Heart right ventricle (tissue), 16 donors: ENCODE results near the gene TOPBP1. TPM values are rescaled to one million over a fixed set of nuclear protein-coding genes. Genes with fewer than 3 reads are reported as not detected.

Experiments used
- ATAC-seq, 8 donors: fragments of 200-7000 bp; cut with Tn5 transposase; one replicate each; pipeline ENCODE4 v1.9.1; 2020; ENCODE audit warnings: mild to moderate bottlenecking in 8 of 8, moderate library complexity in 8 of 8, moderate number of reproducible peaks in 1 of 8
- DNase-seq, 2 donors: peaks; one replicate each; pipeline ENCODE4 v3.0.0-alpha.2; 2020
- H3K27ac ChIP-seq, 10 donors: fragments of 200-600 bp; sonication (generic) in 2 of 10; one replicate each; pipeline versions ENCODE4 v1.5.0 to v1.8.0; 2020 to 2022; ENCODE audit warnings: mild to moderate bottlenecking in 3 of 10
- H3K27me3 ChIP-seq, 7 donors: fragments of 200-600 bp; one replicate each; pipeline ENCODE4 v1.8.0; 2021 to 2022; ENCODE audit warnings: mild to moderate bottlenecking in 2 of 7
- H3K36me3 ChIP-seq, 9 donors: fragments of 200-600 bp; sonication (generic) in 1 of 9; one replicate each; pipeline versions ENCODE4 v1.5.0 to v1.8.0; 2020 to 2022; ENCODE audit warnings: mild to moderate bottlenecking in 2 of 9
- H3K4me1 ChIP-seq, 9 donors: fragments of 200-600 bp; sonication (generic) in 1 of 9; one replicate each; pipeline versions ENCODE4 v1.5.0 to v1.8.0; 2020 to 2022; ENCODE audit warnings: mild to moderate bottlenecking in 4 of 9
- H3K4me3 ChIP-seq, 10 donors: fragments of 200-600 bp; sonication (generic) in 2 of 10; one replicate each; pipeline versions ENCODE4 v1.5.0 to v1.8.0; 2020 to 2022; ENCODE audit warnings: mild to moderate bottlenecking in 7 of 10, moderate library complexity in 2 of 10
- H3K9me3 ChIP-seq, 11 donors: fragments of 200-600 bp in 10 of 11; sonication (generic) in 2 of 11; one replicate each; pipeline versions ENCODE4 v1.5.0 to v1.8.0; 2013 to 2022; ENCODE audit warnings: mild to moderate bottlenecking in 2 of 11, control low read depth in 1 of 11, moderate library complexity in 1 of 11
- CTCF ChIP-seq, 9 donors: fragments of 200-600 bp; sonication (generic) in 2 of 9; IDR thresholded peaks; one replicate each; pipeline versions ENCODE4 v1.5.0 to v1.8.0; 2021 to 2022; ENCODE audit warnings: antibody characterized with exemption in 9 of 9, mild to moderate bottlenecking in 5 of 9, moderate library complexity in 1 of 9
- WGBS, 2 donors: extraction: QIAGEN DNeasy Blood & Tissue Kit; methylation state at CpG; one replicate each; pipeline ENCODE4 v1.1.7; 2013; ENCODE audit warnings: inconsistent platforms in 1 of 2; 5-methylcytosine and 5-hydroxymethylcytosine counted together
- intact Hi-C, 10 donors: fragments of 100-400 bp; cut with DNase I; formaldehyde crosslinking; loops; one replicate each; pipeline versions ENCODE4 v1.11.1 to v1.14.2; 2022
- polyA plus RNA-seq, 2 donors: library from polyadenylated mRNA; stranded (reverse); fragments of 200-250 nt; gene quantifications; one replicate each; pipeline ENCODE4 v1.2.3, GENCODE V29; 2013
- total RNA-seq, 10 donors: library from RNA; stranded (reverse); fragmentation: NEBNext Ultra II Directional in 3 of 10; extraction: Animal tissue kit (Norgen Biotek cat#: 25700) in 3 of 10; gene quantifications; one replicate each; pipeline versions ENCODE4 v1.2.1 to v1.2.4, GENCODE V29; 2021 to 2023
- donor health status: Arrhythmogenic right ventricular cardiomyopathy.
- donor health status: ischemic (EF 13 %, LVEDD 7.1; RV severe dilation, severe dysfunction).
- donor health status: healthy with polysubstance abuse.
- donor health status: DM: no; HTN: yes; CAD: no.
- donor health status: DM: no; HTN: no; CAD: no.
- donor health status: ischemic (EF 25% LVEDD 6.9; RV normal size, moderate dysfunction).
- donor health status: ischemic (EF 25% LVEDD 5.7; RV mildly dilated, moderate dysfunction).
- donor health status: healthy.
- donor health status: DM: yes; HTN: yes; CAD: no.
- donor health status: Ischemic cardiomyopathy.
- donor health status: ischemic (EF 35%, LVEDD 5.7; RV mildly dilated, moderate dysfunction).
- donor health status: nonischemic (EF 11% LVEDD 7.7; RV severe dilation, severe dysfunction).
- donor health status: DM: yes; HTN: yes; CAD: no.
- donor health status: PGD.
- donor health status: ischemic (EF 29% LVEDD 5.4; RV normal size, mild dysfunction).
- donor health status: nonischemic (EF 23%, LVEDD 6.1; RV moderate dilation, normal function).

TOPBP1 gene
- total and polyA plus RNA-seq, 12 donors: 5.7 to 11.8 (median 10.8) TPM

DNA sequence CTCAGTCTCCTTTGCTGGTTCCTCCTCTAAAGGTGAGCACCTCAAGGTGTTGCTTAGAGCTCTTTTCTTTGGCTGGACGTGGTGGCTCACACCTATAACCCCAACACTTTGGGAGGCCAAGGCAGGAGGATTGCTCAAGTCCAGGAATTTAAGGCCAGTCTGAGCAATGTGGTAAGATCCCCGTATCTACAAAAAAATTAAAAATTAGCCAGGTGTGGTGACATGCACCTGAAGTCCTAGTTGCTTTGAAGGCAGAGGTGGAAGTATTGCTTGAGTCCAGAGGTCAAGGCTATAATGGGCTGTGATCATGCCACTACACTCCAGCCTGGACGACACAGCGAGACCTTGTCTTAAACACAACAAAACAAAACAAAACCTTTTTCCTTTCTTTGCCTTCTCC is 28.3 kb downstream of the TOPBP1 start:
- Histone ChIP-seq H3K36me3 (peaks cover 0 to 98% (median 28%) of the 10 kb centered on the region in 9 donors), H3K27me3 (no peaks in the 10 kb centered on the region), H3K4me3 (no peak overlapping the region), H3K4me1 (peaks cover 0 to 14% (median 4%) of the 10 kb centered on the region in 9 donors), H3K27ac (no peak overlapping the region), H3K9me3 (no peaks in the 10 kb centered on the region)
- intact Hi-C loops: no loop called here
- ATAC-seq (no peak), DNase-seq (no peak)
- 95 to 100% methylated on average over 4 of the region's 4 CpGs for WGBS, 2 donors
- TF ChIP-seq CTCF (IDR thresholded peaks at IDR 0.05): no peak

DNA sequence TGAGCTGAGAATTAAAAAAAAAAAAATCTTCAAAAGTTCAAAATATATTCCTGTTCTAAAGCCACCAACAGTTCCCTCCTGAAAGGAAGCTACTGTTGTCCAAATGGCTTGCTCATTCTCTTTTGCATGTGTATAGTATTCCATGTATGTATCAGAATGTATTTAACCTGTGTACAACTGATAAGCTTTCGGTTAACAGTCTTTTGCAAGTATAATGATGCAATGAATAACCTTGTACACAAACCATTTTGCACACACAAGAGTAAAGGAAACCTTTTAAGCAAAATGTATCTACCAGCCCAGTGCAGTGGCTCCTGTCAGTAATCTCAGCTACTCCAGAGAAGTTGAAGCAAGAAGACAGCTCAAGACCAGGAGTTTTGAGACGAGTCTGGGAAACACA is 32.6 kb downstream of the TOPBP1 start:
- no peak for TF ChIP-seq CTCF (IDR thresholded peaks at IDR 0.05)
- no peaks in the 10 kb centered on the region for H3K9me3 ChIP-seq
- ATAC-seq: no peak

GRCh38 chr3:133627789-133628188 is 34.0 kb downstream of the TOPBP1 start:
- ATAC-seq (peak in 6 of 8 donors; percentile 55 to 93 (median 75)), DNase-seq (no peak)
- no peak for TF ChIP-seq CTCF (IDR thresholded peaks at IDR 0.05)
- Histone ChIP-seq H3K36me3 (peaks cover 0 to 98% (median 16%) of the 10 kb centered on the region in 9 donors), H3K4me1 (peaks cover 0 to 31% (median 16%) of the 10 kb centered on the region in 9 donors), H3K27ac (peak overlapping the region in 1 of 10 donors; percentile 3), H3K9me3 (no peaks in the 10 kb centered on the region), H3K27me3 (no peaks in the 10 kb centered on the region), H3K4me3 (no peak overlapping the region)
- intact Hi-C loops: no loop called here

More for the DNA sequence above, 32.6 kb downstream of the TOPBP1 start:
- 89% methylated on average over 2 of the region's 2 CpGs for WGBS, 2 donors
- intact Hi-C loops: no loop called here
- DNase-seq: no peak
- peaks cover 0 to 31% (median 16%) of the 10 kb centered on the region in 9 donors for H3K4me1 ChIP-seq
- no peak overlapping the region for H3K4me3 ChIP-seq
- H3K27me3 ChIP-seq: no peaks in the 10 kb centered on the region
- H3K27ac ChIP-seq: no peak overlapping the region
- H3K36me3 ChIP-seq: peaks cover 0 to 98% (median 22%) of the 10 kb centered on the region in 9 donors

DNA sequence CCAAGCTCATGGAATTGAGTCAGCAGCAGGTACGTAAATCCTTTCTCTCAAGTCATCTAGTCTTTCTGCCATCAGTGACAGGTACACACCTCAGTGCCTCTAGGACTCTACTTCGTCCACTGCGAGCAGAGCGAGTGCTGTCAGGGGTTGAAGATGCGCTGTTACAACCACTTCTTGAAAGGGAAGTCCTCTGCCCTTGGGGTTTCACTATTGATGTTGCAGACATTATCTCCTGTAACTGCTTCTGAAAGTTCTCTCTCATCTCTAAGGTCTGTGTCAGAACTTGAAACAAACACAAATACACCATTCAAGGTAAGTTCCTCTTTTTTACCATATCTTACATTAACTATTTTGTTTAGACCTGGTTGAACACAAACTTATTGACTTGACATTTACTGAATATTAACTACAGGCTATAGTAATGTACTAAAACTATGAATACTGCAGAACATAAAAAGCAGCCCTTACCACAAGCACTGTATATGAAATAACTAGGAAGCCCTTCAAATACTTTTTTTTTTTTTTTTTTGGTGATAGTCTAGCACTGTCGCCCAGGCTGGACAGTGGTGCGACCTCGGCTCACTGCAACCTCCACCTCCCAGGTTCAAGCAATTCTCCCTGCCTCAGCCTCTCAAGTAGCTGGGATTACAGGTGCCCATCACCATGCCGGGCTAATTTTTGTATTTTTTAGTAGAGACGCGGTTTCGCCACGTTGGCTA is 41.5 kb downstream of the TOPBP1 start:
- Histone ChIP-seq H3K4me3 (no peak overlapping the region), H3K4me1 (no peaks in the 10 kb centered on the region), H3K9me3 (no peaks in the 10 kb centered on the region), H3K27me3 (no peaks in the 10 kb centered on the region), H3K36me3 (peaks cover 0 to 100% (median 42%) of the 10 kb centered on the region in 9 donors), H3K27ac (no peak overlapping the region)
- ATAC-seq (no peak), DNase-seq (no peak)
- no peak for TF ChIP-seq CTCF (IDR thresholded peaks at IDR 0.05)
- intact Hi-C loops: no loop called here
- WGBS, 2 donors: 98 to 99% methylated on average over 13 of the region's 13 CpGs
